Activated naive CD8-positive, alpha-beta T cell treated with anti-CD3 and anti-CD28 coated beads, Interleukin-2, amount 10 ng/mL, durations not matched to agents 7 days and 5 days (primary cell): ENCODE measurements around the gene SORCS3. TPM values are rescaled to one million over a fixed set of nuclear protein-coding genes. Genes with fewer than 3 reads are reported as not detected.

Experiments used
- ATAC-seq: fragments of 150-1000 bp; cut with Tn5 transposase; one replicate; pipeline ENCODE4 v1.10.0; 2021; ENCODE audit warnings: low read depth, moderate library complexity
- POLR2A ChIA-PET: fragments of 350-600 bp; sonication (Branson Sonifier 250); formaldehyde crosslinking; loops from one replicate; lab custom pipeline; 2021; ENCODE audit warnings: antibody characterized with exemption; lab: Charles Lee
- DNase-seq: peaks from one replicate; pipeline ENCODE4 v3.0.0; 2021
- H3K27ac Mint-ChIP-seq: one replicate; pipeline ENCODE4 v1.8.0; 2022; ENCODE audit warnings: mild to moderate bottlenecking, mixed read lengths
- H3K27me3 Mint-ChIP-seq: one replicate; pipeline ENCODE4 v1.8.0; 2022; ENCODE audit warnings: mild to moderate bottlenecking, moderate library complexity, mixed read lengths
- H3K36me3 Mint-ChIP-seq: one replicate; pipeline ENCODE4 v1.8.0; 2021; ENCODE audit warnings: mild to moderate bottlenecking, mixed read lengths
- H3K4me1 Mint-ChIP-seq: one replicate; pipeline ENCODE4 v1.8.0; 2021; ENCODE audit warnings: mixed read lengths
- H3K4me3 Mint-ChIP-seq: one replicate; pipeline ENCODE4 v1.8.0; 2022; ENCODE audit warnings: mild to moderate bottlenecking, moderate library complexity, mixed read lengths
- H3K9me3 Mint-ChIP-seq: one replicate; pipeline ENCODE4 v1.8.0; 2021; ENCODE audit warnings: mixed read lengths
- total RNA-seq, 2 experiments: library from RNA; stranded (reverse); gene quantifications; one replicate each; pipeline ENCODE4 v1.2.3, GENCODE V29; 2021

SORCS3 gene
- not detected for total RNA-seq

DNA sequence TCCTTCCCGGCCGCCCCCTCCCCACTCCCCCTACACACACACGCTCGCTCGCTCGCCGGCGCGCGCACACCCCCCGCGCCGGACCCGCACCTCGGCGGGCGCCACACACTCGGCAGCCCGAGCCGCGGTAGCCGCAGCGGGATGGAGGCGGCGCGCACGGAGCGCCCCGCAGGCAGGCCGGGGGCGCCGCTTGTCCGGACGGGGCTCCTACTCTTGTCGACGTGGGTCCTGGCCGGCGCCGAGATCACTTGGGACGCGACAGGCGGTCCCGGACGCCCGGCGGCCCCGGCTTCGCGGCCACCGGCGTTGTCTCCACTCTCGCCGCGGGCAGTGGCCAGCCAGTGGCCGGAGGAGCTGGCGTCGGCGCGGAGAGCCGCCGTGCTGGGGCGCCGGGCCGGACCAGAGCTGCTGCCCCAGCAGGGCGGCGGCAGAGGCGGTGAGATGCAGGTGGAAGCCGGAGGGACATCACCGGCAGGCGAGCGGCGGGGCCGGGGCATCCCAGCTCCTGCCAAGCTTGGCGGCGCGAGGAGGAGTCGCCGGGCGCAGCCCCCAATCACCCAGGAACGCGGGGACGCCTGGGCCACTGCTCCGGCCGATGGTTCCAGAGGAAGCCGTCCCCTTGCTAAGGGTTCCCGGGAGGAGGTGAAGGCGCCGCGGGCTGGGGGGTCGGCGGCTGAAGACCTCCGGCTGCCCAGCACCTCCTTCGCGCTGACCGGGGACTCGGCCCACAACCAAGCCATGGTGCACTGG is at the start of gene SORCS3:
Gene SORCS3, plus strand, starts transcription at position 104 of the 750 bp plus-strand sequence.
- ATAC-seq (no peak), DNase-seq (no peak)
- Mint-ChIP-seq H3K27me3 (peaks cover 70% of the 10 kb centered on the region), H3K9me3 (no peaks in the 10 kb centered on the region), H3K4me3 (no peak within 1 kb of the TSS), H3K27ac (peak within 1 kb of the TSS; percentile 38), H3K36me3 (no peaks in the 10 kb centered on the region), H3K4me1 (peaks cover 12% of the 10 kb centered on the region)
- POLR2A ChIA-PET: no interaction called here

DNA sequence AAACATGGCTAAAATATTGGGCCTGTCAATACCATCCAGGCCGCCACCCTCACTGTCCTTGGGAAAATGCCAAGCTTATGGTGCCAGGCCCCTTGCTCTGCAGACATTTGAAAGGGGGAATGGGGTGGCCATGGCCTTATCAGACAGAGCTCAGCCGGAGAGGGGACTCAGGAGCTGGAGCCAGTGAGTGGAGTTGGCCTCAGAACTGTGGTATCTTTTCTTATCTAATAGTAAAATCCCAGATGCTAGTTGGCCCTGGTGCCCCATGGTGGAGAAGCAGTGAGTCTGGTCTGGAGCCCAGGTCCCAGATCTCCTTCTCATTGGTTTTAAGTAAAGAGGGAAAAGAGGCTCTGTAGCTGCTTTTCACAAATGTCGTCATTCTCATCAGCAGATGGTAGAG is 49.6 kb upstream of the SORCS3 start:
- POLR2A ChIA-PET: no interaction called here
- Mint-ChIP-seq H3K36me3 (no peaks in the 10 kb centered on the region), H3K4me1 (peaks cover 10% of the 10 kb centered on the region), H3K4me3 (no peak overlapping the region), H3K27ac (no peak overlapping the region), H3K27me3 (peaks cover 10% of the 10 kb centered on the region), H3K9me3 (no peaks in the 10 kb centered on the region)
- no peak for DNase-seq
- no peak for ATAC-seq

DNA sequence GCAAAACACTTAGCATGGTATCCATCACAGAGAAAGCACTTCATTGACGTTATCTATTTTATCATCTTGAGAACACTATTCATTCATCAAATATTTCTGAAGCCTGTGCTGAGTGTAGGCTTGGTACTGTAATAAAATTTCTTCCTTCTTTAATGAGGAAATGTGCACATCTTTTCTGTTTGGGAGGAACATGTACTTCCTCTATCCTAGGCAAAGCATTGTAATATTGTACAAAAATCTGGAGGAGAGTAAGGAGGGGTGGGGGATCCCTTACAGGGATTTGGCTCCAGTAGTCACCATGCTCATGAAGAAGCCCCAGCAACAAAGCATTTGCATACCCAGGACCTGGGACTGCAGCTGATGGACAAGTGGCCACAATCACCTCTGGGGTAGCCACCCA is 39.9 kb upstream of the SORCS3 start:
- Mint-ChIP-seq H3K27ac (no peak overlapping the region), H3K4me1 (no peaks in the 10 kb centered on the region), H3K9me3 (no peaks in the 10 kb centered on the region), H3K4me3 (no peak overlapping the region), H3K36me3 (no peaks in the 10 kb centered on the region), H3K27me3 (no peaks in the 10 kb centered on the region)
- POLR2A ChIA-PET: no interaction called here
- ATAC-seq: no peak
- DNase-seq: no peak

DNA sequence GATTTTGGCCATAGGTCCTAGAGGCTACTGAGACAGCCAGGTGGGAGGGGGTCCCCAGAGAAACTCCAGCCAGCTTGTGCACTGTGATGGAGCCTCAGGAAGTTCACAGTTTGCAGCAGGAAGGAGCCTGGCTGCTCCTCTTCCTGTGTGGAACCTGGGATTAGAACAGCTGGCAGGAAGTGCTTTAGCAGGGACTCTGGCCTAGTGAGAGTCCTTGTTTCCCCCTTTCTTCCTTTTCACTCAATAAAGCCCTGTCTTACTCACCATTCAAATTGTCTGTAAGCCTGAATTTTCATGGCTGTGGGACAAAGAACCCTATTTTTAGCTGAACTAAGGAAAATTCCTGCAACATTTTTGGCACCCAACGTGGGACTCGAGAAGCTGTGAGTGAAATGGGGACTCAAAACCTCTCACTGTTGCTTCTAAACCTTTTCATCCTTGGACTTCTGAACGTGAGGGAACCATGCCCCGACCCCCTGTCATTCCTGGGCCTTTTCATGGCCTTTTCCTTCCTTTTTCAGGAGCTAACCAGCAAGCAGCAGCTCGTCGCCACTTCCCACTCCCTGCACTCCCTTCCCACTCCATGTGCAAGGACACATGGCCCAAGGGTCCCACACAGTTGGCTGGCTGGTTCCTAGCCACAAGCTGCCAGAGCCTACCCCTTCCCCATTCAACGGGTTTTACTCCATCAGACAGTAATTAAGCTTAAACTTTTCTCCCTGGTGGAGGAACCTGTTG is 32.8 kb upstream of the SORCS3 start:
- no peaks in the 10 kb centered on the region for H3K36me3 Mint-ChIP-seq
- POLR2A ChIA-PET: no interaction called here
- no peaks in the 10 kb centered on the region for H3K9me3 Mint-ChIP-seq
- no peaks in the 10 kb centered on the region for H3K27me3 Mint-ChIP-seq
- no peaks in the 10 kb centered on the region for H3K4me1 Mint-ChIP-seq
- H3K4me3 Mint-ChIP-seq: no peak overlapping the region
- ATAC-seq: no peak
- no peak overlapping the region for H3K27ac Mint-ChIP-seq
- DNase-seq: no peak

DNA sequence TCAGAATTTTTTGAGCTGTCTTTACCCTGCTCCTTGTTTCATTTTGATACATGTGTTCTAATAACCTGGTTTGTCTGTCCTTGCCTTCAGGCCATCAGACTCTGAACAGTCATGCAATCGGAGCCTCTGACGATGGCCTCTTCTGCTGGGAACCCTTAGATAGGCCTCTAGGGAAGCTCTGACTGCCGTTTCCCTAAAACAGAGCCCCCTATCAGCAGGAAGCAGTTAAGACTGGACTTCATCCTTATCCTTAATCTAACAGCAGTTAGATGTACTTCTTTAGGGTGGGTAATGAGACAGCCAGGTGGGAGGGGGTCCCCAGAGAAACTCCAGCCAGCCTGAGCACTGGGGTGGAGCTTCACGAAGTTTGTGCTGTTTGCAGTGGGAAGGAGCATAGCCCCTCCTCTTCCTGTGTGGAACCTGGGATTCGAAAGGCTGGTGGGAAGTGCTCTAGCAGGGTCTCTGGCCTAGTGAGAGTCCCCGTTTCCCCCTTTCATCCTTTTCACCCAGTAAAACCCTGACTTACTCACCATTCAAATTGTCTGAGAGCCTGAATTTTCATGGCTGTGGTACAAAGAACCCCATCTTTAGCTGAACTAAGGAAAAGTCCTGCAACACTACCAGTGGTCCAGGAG is 28.4 kb upstream of the SORCS3 start:
- Mint-ChIP-seq H3K27me3 (peaks cover 2% of the 10 kb centered on the region), H3K36me3 (no peaks in the 10 kb centered on the region), H3K4me3 (no peak overlapping the region), H3K9me3 (no peaks in the 10 kb centered on the region), H3K4me1 (no peaks in the 10 kb centered on the region), H3K27ac (no peak overlapping the region)
- POLR2A ChIA-PET: no interaction called here
- ATAC-seq (no peak), DNase-seq (no peak)

DNA sequence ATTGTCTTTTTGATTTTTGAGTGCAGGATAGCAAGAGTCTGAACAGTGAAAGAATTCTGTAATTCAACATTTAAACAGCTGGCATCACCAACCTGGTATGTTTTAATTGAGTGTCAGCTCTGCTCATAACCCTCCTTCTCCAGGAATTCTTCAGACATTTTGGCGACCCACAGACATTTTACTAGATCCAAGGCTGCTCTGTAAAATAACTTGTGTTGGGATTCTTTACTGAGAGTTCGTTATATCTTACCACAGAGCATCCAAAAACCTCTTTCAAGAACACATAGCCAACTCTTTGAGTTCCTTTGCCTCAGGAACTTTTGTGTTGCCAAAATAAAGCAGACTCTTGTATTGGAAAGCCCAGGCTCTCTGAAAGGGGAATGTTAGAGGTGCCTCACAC is 27.7 kb upstream of the SORCS3 start:
- ATAC-seq: no peak
- peaks cover 2% of the 10 kb centered on the region for H3K27me3 Mint-ChIP-seq
- H3K4me1 Mint-ChIP-seq: no peaks in the 10 kb centered on the region
- no peak overlapping the region for H3K27ac Mint-ChIP-seq
- H3K4me3 Mint-ChIP-seq: no peak overlapping the region
- H3K9me3 Mint-ChIP-seq: no peaks in the 10 kb centered on the region
- H3K36me3 Mint-ChIP-seq: no peaks in the 10 kb centered on the region
- no peak for DNase-seq
- POLR2A ChIA-PET: no interaction called here

DNA sequence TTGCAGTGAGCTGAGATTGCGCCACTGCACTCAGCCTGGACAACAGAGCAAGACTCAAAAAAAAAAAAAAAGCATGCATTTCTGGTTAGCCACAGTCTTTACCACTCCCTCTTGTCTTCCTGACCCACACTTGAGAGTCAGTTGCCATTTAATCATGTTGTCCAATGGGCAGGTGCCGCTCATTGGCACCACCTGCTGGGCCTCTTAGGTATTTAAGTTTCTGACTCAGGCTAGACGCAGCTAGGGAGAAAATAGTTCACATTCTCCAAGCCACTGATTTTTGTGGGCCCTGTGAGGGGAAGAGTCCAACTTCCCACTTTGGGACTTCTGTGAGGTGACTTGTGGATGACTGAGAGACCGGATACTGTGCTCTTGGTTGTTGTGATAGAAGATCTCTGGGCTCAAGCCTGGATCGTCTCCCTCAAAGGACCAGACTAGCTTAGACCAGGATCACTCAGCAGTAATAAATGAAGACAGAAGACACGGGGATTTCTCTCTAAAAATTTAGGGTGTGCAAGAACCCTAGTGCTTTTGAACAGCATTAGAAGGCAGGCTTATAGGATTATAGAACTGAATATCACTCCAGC is 26.8 kb upstream of the SORCS3 start:
- no peak for ATAC-seq
- H3K27ac Mint-ChIP-seq: no peak overlapping the region

DNA sequence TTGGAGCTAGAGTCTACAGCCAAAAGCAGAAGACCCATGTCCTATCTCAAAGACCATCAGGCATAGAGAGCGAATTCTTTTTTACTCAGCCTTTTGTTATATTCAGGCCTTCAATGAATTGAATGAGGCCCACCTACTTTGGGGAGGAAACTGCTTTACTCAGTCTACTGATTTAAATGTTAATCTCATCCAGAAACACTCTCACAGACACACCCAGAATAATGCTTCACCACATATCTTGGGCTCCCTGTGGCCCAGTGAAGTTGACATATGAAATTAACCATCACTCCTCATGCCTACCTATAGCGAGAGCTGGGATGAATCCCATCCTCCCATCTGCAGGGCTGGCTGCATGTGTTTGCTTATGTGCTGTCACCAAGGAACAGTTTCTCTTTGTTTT is 26.0 kb upstream of the SORCS3 start:
- ATAC-seq (no peak), DNase-seq (no peak)
- Mint-ChIP-seq H3K9me3 (no peaks in the 10 kb centered on the region), H3K4me3 (no peak overlapping the region), H3K27ac (no peak overlapping the region), H3K36me3 (no peaks in the 10 kb centered on the region), H3K27me3 (peaks cover 2% of the 10 kb centered on the region), H3K4me1 (no peaks in the 10 kb centered on the region)
- POLR2A ChIA-PET: no interaction called here

More for the DNA sequence above, 26.8 kb upstream of the SORCS3 start:
- Mint-ChIP-seq H3K9me3 (no peaks in the 10 kb centered on the region), H3K4me3 (no peak overlapping the region), H3K4me1 (no peaks in the 10 kb centered on the region), H3K27me3 (peaks cover 2% of the 10 kb centered on the region), H3K36me3 (no peaks in the 10 kb centered on the region)
- DNase-seq: peak; percentile 36
- POLR2A ChIA-PET: no interaction called here

DNA sequence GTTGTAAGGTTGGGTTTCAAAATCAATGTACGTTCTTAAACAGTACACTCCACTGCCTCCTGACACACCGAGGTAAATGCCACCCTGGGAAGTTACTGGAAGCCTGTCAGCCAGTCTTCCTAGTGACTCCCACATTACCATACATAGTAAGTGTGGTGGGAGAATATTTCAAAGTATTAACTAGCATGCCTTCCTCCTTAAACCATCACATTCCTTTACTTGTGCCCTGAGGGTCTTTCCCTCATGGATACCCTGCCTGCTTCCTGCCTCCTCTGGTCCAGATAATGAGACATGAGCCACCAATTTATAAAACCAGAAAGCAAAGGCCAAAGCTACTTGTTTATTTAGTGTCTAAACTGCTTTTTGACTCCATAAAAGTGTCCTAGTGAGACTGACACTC is 23.3 kb upstream of the SORCS3 start:
- H3K36me3 Mint-ChIP-seq: no peaks in the 10 kb centered on the region
- no peaks in the 10 kb centered on the region for H3K4me1 Mint-ChIP-seq
- no peaks in the 10 kb centered on the region for H3K9me3 Mint-ChIP-seq
- no peak overlapping the region for H3K27ac Mint-ChIP-seq
- ATAC-seq (no peak), DNase-seq (no peak)
- no peak overlapping the region for H3K4me3 Mint-ChIP-seq
- POLR2A ChIA-PET: no interaction called here
- H3K27me3 Mint-ChIP-seq: peaks cover 4% of the 10 kb centered on the region

DNA sequence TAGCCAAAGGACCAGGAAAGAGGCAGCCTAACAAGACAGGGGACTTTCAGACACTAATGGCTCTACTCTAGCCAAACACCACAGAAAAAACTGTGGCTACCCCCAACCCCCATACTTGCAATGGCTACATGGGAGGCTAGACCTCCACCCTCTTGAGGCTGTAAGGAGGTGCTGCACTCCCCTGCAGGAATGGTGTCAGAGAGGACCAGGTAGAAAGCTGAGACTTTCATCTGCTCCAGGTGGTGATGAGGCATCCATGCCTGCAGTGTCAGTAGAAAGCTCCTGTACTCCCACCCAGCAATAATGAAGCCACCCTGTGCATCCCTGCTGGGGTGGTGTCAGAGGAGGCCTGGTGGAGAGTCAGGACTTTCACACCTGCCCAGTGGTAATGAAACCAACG is 18.9 kb upstream of the SORCS3 start:
- Mint-ChIP-seq H3K36me3 (no peaks in the 10 kb centered on the region), H3K27me3 (peaks cover 28% of the 10 kb centered on the region), H3K4me1 (no peaks in the 10 kb centered on the region), H3K4me3 (no peak overlapping the region), H3K27ac (no peak overlapping the region), H3K9me3 (no peaks in the 10 kb centered on the region)
- DNase-seq (no peak), ATAC-seq (no peak)
- POLR2A ChIA-PET: no interaction called here

DNA sequence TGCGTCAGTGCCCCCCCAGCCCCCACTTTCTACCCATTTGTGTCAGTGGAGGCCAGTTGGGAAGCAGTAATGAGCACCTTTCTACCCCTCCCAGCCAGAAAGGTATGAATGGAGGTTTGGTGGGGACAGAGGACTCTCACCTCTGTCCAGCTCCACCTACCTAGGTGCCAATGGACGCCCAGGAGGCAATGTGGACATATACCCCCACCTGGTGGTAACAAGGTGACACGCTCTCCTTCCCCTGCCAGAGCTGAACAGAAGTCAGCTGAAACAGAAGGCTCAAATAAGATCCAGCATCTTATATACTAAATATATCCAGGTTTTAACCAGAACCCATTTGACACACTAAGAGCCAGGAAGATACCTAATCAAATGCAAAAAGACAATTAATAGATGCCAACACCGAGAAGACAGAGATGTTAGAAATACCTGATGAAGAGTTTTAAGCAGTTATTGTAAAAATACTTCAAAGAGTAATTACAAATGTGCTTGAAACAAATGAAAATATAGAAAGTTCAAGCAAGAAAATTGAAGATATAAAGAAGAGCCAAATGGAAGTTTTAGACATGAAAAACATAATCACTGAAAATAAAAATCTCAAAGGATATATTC is 18.4 kb upstream of the SORCS3 start:
- no peaks in the 10 kb centered on the region for H3K4me1 Mint-ChIP-seq
- H3K9me3 Mint-ChIP-seq: no peaks in the 10 kb centered on the region
- no peak for ATAC-seq
- H3K4me3 Mint-ChIP-seq: no peak overlapping the region
- POLR2A ChIA-PET: no interaction called here
- no peaks in the 10 kb centered on the region for H3K36me3 Mint-ChIP-seq
- H3K27me3 Mint-ChIP-seq: peaks cover 28% of the 10 kb centered on the region
- DNase-seq: no peak
- no peak overlapping the region for H3K27ac Mint-ChIP-seq

DNA sequence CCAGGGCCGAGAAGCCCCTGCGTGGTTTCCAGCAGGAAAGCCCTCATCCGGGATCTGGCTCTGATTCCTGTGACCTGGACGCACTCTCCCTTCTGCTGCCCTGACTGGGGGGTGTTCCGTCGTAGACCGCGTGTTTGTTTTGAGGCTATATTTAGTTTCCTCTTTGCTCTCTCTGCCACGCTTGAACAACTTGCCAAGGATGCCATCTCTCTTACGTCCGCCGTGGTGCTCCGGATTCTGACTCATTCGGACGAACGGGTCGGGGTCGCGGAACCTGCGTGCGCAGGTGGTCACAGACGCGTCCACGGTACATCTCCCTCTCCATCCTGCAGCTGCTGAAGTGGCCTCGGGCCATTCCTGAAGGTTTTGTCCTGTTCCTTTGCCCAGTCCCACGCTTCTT is 10.4 kb upstream of the SORCS3 start:
- no peak overlapping the region for H3K4me3 Mint-ChIP-seq
- no peak overlapping the region for H3K27ac Mint-ChIP-seq
- no peaks in the 10 kb centered on the region for H3K4me1 Mint-ChIP-seq
- POLR2A ChIA-PET: interaction anchor here (0.5 kb wide), 1 partner anchor 1382 kb away, joined by 3 read pairs; no protein-coding TSS in a partner anchor
- no peak for ATAC-seq
- H3K27me3 Mint-ChIP-seq: peaks cover 27% of the 10 kb centered on the region
- no peaks in the 10 kb centered on the region for H3K36me3 Mint-ChIP-seq
- no peak for DNase-seq
- H3K9me3 Mint-ChIP-seq: no peaks in the 10 kb centered on the region

DNA sequence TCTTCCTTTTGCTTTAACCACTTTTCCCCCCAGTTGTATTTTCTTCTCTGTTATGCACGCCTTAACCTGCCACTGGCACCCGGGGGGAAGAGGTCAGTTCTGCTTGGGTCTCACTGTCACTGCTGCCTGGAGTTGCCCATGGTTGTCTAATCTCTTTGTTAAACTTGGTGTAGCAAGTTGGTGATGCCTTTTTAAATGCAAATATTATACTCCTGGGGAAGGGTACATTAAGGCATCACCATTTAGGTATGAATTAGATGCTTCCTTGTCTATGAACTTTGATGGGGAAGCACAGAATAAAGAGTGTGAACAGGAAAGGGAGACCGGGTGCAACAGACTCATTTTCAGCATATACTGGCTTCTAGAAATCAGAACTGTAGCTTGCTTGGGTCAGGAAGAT is 9.1 kb upstream of the SORCS3 start:
- Mint-ChIP-seq H3K27me3 (peaks cover 29% of the 10 kb centered on the region), H3K36me3 (no peaks in the 10 kb centered on the region), H3K4me3 (no peak overlapping the region), H3K27ac (no peak overlapping the region), H3K9me3 (no peaks in the 10 kb centered on the region), H3K4me1 (no peaks in the 10 kb centered on the region)
- DNase-seq (no peak), ATAC-seq (no peak)
- POLR2A ChIA-PET: no interaction called here
